Lung (tissue), 12 donors: Measurements from ENCODE around the gene EGR1. TPM values are rescaled to one million over a fixed set of nuclear protein-coding genes. Genes with fewer than 3 reads are reported as not detected.

Experiments
- ATAC-seq: fragments of 200-7000 bp; cut with Tn5 transposase; one replicate; pipeline ENCODE4 v1.9.1; 2020; ENCODE audit warnings: moderate number of reproducible peaks; ENCODE audit not compliant: insufficient read depth, low FRiP score
- DNase-seq, 3 donors: peaks; one replicate each; pipeline ENCODE4 v3.0.0-alpha.2; 2013 to 2017
- H3K27ac ChIP-seq, 2 donors: one replicate each; pipeline ENCODE4 v1.5.1; 2013; ENCODE audit warnings: mild to moderate bottlenecking in 2 of 2, moderate library complexity in 2 of 2, control low read depth in 1 of 2, inconsistent platforms in 1 of 2, low read depth in 1 of 2, low read length in 1 of 2
- H3K27me3 ChIP-seq, 3 donors: one replicate each; pipeline ENCODE4 v1.5.1; 2013; ENCODE audit warnings: low read length in 2 of 3; ENCODE audit not compliant: control insufficient read depth in 3 of 3, insufficient read depth in 3 of 3
- H3K36me3 ChIP-seq, 4 donors: one replicate each; pipeline ENCODE4 v1.5.1; 2013; ENCODE audit warnings: low read length in 4 of 4, mild to moderate bottlenecking in 1 of 4, moderate library complexity in 1 of 4; ENCODE audit not compliant: control insufficient read depth in 4 of 4, insufficient read depth in 4 of 4
- H3K4me1 ChIP-seq, 5 donors: one replicate each; pipeline ENCODE4 v1.5.1; 2013; ENCODE audit warnings: low read length in 5 of 5, mild to moderate bottlenecking in 2 of 5, moderate library complexity in 1 of 5; ENCODE audit not compliant: control insufficient read depth in 5 of 5, insufficient read depth in 5 of 5
- H3K4me3 ChIP-seq: one replicate; pipeline ENCODE4 v1.5.1; 2013; ENCODE audit warnings: mild to moderate bottlenecking, control low read depth, moderate library complexity
- H3K9ac ChIP-seq, 2 donors: one replicate each; pipeline ENCODE4 v1.5.1; 2013; ENCODE audit warnings: low read length in 2 of 2, control low read depth in 1 of 2; ENCODE audit not compliant: insufficient read depth in 1 of 2
- H3K9me3 ChIP-seq, 4 donors: one replicate each; pipeline ENCODE4 v1.5.1; 2013; ENCODE audit warnings: low read length in 3 of 4, mild to moderate bottlenecking in 1 of 4, moderate library complexity in 1 of 4; ENCODE audit not compliant: control insufficient read depth in 4 of 4, insufficient read depth in 3 of 4
- WGBS, 2 donors: extraction: QIAGEN DNeasy Blood & Tissue Kit; methylation state at CpG; one replicate each; pipeline ENCODE4 v1.1.7; 2013; 5-methylcytosine and 5-hydroxymethylcytosine counted together
- polyA plus RNA-seq, 2 donors: library from polyadenylated mRNA; stranded (reverse); fragments of 200-250 nt; gene quantifications; one replicate each; pipeline ENCODE4 v1.2.1, GENCODE V29; 2013
- total RNA-seq, 2 donors: library from RNA; depleted of rRNA in 1 of 2; stranded (reverse); fragments of >200 nt in 1 of 2; gene quantifications; one replicate each; pipeline ENCODE4 v1.2.1, GENCODE V29; 2014 to 2021
- TF ChIP-seq, protein P1 (sequence below): IDR thresholded peaks from 2 replicates; pipeline ENCODE4 v1.5.1; 2012; ENCODE audit warnings: mild to moderate bottlenecking; ENCODE audit errors: control extremely low read depth, extremely low read depth
- donor health status: control.
- donor health status: control.
- donor health status: Bipolar disorder and iron deficiency.
- donor health status: healthy.
- donor health status: DM: yes; HTN: yes; CAD: no.

Gene EGR1
- total and polyA plus RNA-seq, 4 donors: 15.8 to 126 (median 30.7) TPM

DNA sequence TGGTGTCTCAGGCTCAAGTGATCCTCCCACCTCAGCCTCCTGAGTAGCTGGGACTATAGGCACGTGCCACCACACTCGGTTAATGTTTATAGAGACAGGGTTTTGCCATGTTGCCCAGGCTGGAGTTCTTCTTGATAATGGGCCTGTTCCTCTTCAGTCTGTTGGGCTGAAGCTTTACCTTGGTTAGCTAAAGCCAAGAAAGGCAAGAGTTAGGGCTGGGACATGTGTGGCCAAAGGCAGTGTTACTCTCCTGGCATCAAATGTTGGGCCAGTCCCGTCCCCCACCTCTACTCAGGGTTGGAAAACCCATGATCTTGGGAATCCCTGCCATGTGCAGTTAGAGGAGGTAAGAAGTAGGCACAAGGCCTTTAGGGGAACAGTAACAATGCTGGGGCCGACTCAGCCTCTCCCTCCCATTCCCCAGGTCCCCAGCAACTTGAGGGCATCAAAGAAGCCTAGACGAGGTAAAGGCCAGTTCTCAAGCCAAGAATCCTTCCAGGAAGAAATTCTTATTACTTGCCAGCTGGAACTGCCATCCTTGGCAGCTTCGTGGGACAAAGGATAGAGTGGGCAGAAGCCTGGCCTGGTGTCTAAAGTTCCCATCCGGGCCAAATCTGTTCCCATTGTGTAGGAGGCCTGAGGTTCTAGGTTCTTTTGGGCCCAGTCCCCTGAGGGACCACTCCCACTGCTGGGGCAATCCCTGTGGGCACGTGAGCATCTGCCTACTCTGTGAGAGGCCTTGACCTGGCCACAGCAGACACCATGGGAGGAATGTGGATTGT lies 4.5 kb downstream of the EGR1 start:
- Histone ChIP-seq H3K9ac (no peak overlapping the region), H3K4me3 (no peak overlapping the region), H3K27me3 (peaks cover 0 to 6% (median 0%) of the 10 kb centered on the region in 3 donors), H3K27ac (peak overlapping the region in 1 of 2 donors; percentile 32), H3K4me1 (peaks cover 0 to 13% (median 0%) of the 10 kb centered on the region in 5 donors), H3K36me3 (peaks cover 0 to 9% (median 3%) of the 10 kb centered on the region in 4 donors), H3K9me3 (no peaks in the 10 kb centered on the region)
- 69 to 90% methylated on average over 8 of the region's 8 CpGs for WGBS, 2 donors
- ATAC-seq (no peak), DNase-seq (peak in 2 of 3 donors; percentile 76 to 86)
- TF ChIP-seq, protein P1, sequence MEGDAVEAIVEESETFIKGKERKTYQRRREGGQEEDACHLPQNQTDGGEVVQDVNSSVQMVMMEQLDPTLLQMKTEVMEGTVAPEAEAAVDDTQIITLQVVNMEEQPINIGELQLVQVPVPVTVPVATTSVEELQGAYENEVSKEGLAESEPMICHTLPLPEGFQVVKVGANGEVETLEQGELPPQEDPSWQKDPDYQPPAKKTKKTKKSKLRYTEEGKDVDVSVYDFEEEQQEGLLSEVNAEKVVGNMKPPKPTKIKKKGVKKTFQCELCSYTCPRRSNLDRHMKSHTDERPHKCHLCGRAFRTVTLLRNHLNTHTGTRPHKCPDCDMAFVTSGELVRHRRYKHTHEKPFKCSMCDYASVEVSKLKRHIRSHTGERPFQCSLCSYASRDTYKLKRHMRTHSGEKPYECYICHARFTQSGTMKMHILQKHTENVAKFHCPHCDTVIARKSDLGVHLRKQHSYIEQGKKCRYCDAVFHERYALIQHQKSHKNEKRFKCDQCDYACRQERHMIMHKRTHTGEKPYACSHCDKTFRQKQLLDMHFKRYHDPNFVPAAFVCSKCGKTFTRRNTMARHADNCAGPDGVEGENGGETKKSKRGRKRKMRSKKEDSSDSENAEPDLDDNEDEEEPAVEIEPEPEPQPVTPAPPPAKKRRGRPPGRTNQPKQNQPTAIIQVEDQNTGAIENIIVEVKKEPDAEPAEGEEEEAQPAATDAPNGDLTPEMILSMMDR: no peak

DNA sequence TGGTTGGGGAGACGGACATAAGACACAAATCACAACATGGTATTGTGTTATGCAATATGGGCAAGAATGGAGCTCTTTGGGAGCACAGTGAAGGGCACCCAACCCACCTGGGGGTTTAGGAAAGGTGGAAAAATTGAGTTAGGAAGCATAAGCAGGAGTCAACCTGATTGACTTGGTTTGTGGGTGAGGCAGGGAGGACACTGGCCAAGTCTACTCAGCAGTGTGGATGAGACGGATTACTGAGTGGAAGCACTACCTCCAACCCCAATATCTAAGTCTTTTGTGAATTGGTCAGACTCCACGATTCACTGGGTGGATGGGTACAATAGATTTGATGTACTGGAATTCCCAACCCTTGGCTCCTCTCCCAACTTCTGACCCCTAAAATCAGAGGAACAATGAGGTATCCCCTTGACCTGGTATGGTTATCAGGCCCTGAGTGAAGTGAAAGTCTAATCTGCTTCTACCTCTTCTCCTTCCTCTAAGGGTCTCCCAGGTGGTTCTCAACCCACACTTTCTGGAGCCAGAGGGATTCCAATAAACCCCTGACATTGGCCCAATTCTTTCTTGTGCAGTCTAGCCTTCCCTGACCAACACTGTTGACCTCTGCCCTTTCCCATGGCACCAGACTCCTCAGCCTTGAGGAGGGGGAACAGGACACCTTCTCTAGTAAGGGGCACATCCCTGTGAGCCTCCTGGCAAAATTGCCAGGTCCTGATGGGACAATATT lies 5.2 kb downstream of the EGR1 start:
- Histone ChIP-seq H3K27me3 (peaks cover 0 to 6% (median 0%) of the 10 kb centered on the region in 3 donors), H3K9me3 (no peaks in the 10 kb centered on the region), H3K36me3 (peaks cover 0 to 9% (median 3%) of the 10 kb centered on the region in 4 donors), H3K27ac (no peak overlapping the region), H3K4me3 (no peak overlapping the region), H3K4me1 (peaks cover 0 to 13% (median 0%) of the 10 kb centered on the region in 5 donors), H3K9ac (no peak overlapping the region)
- ATAC-seq: no peak
- 87 to 96% methylated on average over 3 of the region's 3 CpGs for WGBS, 2 donors
- TF ChIP-seq, protein P1: no peak
- DNase-seq: peak in 2 of 3 donors; percentile 69 to 75

DNA sequence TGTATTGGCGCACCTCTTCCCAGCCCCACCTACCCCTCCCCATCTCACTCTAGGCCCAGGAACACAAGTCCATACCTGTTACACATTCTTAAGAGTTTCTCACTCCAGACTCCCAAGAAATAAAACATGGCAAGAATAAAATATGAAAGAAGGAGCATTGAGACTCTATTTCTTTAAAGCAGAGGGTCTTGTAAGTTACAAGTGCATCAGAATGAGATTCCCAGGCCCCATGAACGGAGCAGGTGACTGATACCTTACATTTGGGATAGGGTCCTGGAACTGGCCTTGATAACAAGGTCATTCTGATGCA lies 5.7 kb downstream of the EGR1 start:
- no peak for ATAC-seq
- Histone ChIP-seq H3K27me3 (peaks cover 0 to 6% (median 0%) of the 10 kb centered on the region in 3 donors), H3K9ac (no peak overlapping the region), H3K36me3 (peaks cover 0 to 9% (median 3%) of the 10 kb centered on the region in 4 donors), H3K4me1 (peaks cover 0 to 10% (median 0%) of the 10 kb centered on the region in 5 donors), H3K9me3 (no peaks in the 10 kb centered on the region), H3K27ac (no peak overlapping the region), H3K4me3 (no peak overlapping the region)
- TF ChIP-seq, protein P1: no peak
- peak in 1 of 3 donors; percentile 66 for DNase-seq
- 90% methylated on average over 2 of the region's 2 CpGs for WGBS, 2 donors
